HepG2 (cell line): ENCODE data around the gene ZNF148. TPM values are rescaled to one million over a fixed set of nuclear protein-coding genes. Genes with fewer than 3 reads are reported as not detected.

Experiments used
- ATAC-seq: fragments of 200-7000 bp; cut with Tn5 transposase; 3 replicates; pipeline ENCODE4 v1.9.1; 2020; ENCODE audit warnings: mild to moderate bottlenecking, moderate library complexity
- BruUV-seq: library from RNA; stranded (reverse); fragments of 400-500 nt; replicated peaks from 2 replicates; lab custom pipeline; 2021; lab: Mats Ljungman, UMichigan
- CTCF ChIA-PET: fragments of 300-600 bp; formaldehyde crosslinking; extraction: SDS; loops from one replicate; lab custom pipeline; 2021; ENCODE audit warnings: low total read pairs, inconsistent platforms, low intra/inter-chr PET ratio; lab: Yijun Ruan, JAX
- POLR2A ChIA-PET: fragments of 350-600 bp; sonication (Branson Sonifier 250); formaldehyde crosslinking; loops from one replicate; lab custom pipeline; 2020; ENCODE audit warnings: antibody characterized with exemption, inconsistent platforms; lab: Yijun Ruan, JAX
- DNase-seq: peaks from one replicate; pipeline ENCODE4 v3.0.0-alpha.2; 2015; ENCODE audit warnings: low spot score
- FAIRE-seq: peaks from 3 replicates; lab custom pipeline; 2011; peaks lifted over from hg19 to GRCh38; lab: Jason Lieb, UNC
- H2AFZ ChIP-seq: one replicate; pipeline ENCODE4 v1.6.1; 2011; ENCODE audit warnings: low read length, inconsistent platforms
- H3K27ac ChIP-seq: fragments of 300-600 bp; 3 replicates; pipeline ENCODE4 v1.8.0; 2011; ENCODE audit warnings: mixed run types, mild to moderate bottlenecking, mixed read lengths, low read length, inconsistent platforms; ENCODE audit not compliant: insufficient read depth; ENCODE audit errors: extremely low read length
- H3K27me3 ChIP-seq, 2 experiments: fragments of 200-600 bp in 1 of 2; 2 replicates in 1 of 2; 3 replicates in 1 of 2; pipeline versions ENCODE4 v1.6.0 to v1.8.0; 2011; ENCODE audit warnings: low read length in 2 of 2, mild to moderate bottlenecking in 2 of 2, moderate library complexity in 2 of 2, inconsistent platforms in 1 of 2; ENCODE audit not compliant: insufficient read depth in 2 of 2, control insufficient read depth in 1 of 2
- H3K36me3 ChIP-seq, 2 experiments: fragments of 200-600 bp in 1 of 2; replicated peaks in 1 of 2; 2 replicates in 1 of 2; 3 replicates in 1 of 2; pipeline versions ENCODE4 v1.5.1 to v1.8.0; 2011; ENCODE audit warnings: low read length in 2 of 2, inconsistent platforms in 1 of 2; ENCODE audit not compliant: insufficient read depth in 2 of 2, control insufficient read depth in 1 of 2
- H3K4me1 ChIP-seq: 2 replicates; pipeline ENCODE4 v1.5.1; 2012; ENCODE audit warnings: low read length, inconsistent platforms; ENCODE audit not compliant: insufficient read depth
- H3K4me2 ChIP-seq: 2 replicates; pipeline ENCODE4 v1.6.0; 2011; ENCODE audit warnings: low read depth, low read length, inconsistent platforms
- H3K4me3 ChIP-seq, 3 experiments: fragments of 200-600 bp in 1 of 3; sonication (generic), shearing (Covaris generic) in 1 of 3; replicated peaks in 1 of 3; 2 replicates each; pipeline ENCODE4 v1.5.1; 2011 to 2016; ENCODE audit warnings: low read length in 3 of 3, inconsistent platforms in 2 of 3, low read depth in 2 of 3, mild to moderate bottlenecking in 2 of 3, control low read depth in 1 of 3, mixed read lengths in 1 of 3; ENCODE audit not compliant: insufficient read depth in 1 of 3
- H3K79me2 ChIP-seq: one replicate; pipeline ENCODE4 v1.6.1; 2011; ENCODE audit warnings: low read length, inconsistent platforms; ENCODE audit not compliant: insufficient read depth
- H3K9ac ChIP-seq: 2 replicates; pipeline ENCODE4 v1.6.0; 2011; ENCODE audit warnings: mild to moderate bottlenecking, low read depth, low read length, inconsistent platforms; ENCODE audit not compliant: insufficient read depth
- H3K9me3 ChIP-seq: 2 replicates; pipeline ENCODE4 v1.5.1; 2012; ENCODE audit warnings: mild to moderate bottlenecking, low read length
- H4K20me1 ChIP-seq: 2 replicates; pipeline ENCODE4 v1.6.0; 2011; ENCODE audit warnings: inconsistent platforms, mild to moderate bottlenecking, low read length, moderate library complexity; ENCODE audit not compliant: insufficient read depth
- CBFB ChIP-seq: sonication (generic); formaldehyde crosslinking; IDR thresholded peaks from 2 replicates; pipeline ENCODE4 v1.4.0; 2020; ENCODE audit warnings: missing genetic modification reagents
- HMG20B ChIP-seq: conservative IDR thresholded peaks from 2 replicates; pipeline ENCODE4 v1.6.1; 2016; ENCODE audit warnings: missing genetic modification reagents, missing compliant biosample characterization
- KMT2A ChIP-seq: sonication (generic); formaldehyde crosslinking; IDR thresholded peaks from 2 replicates; pipeline ENCODE4 v1.4.0; 2020; ENCODE audit warnings: missing genetic modification reagents
- MATR3 ChIP-seq: sonication (generic); formaldehyde crosslinking; IDR thresholded peaks from 2 replicates; pipeline ENCODE4 v1.4.0; 2020; ENCODE audit warnings: missing genetic modification reagents
- MIER2 ChIP-seq: IDR thresholded peaks from 2 replicates; pipeline ENCODE4 v1.6.1; 2016; ENCODE audit warnings: missing biosample characterization, missing genetic modification reagents
- NCOA1 ChIP-seq: sonication (generic); formaldehyde crosslinking; IDR thresholded peaks from 2 replicates; pipeline ENCODE4 v1.9.0; 2021; ENCODE audit warnings: missing genetic modification reagents
- NCOA2 ChIP-seq: sonication (generic); formaldehyde crosslinking; IDR thresholded peaks from 2 replicates; pipeline ENCODE4 v1.8.0; 2022; ENCODE audit warnings: inconsistent platforms
- NCOR1 ChIP-seq: fragments of 200-600 bp; sonication (generic); IDR thresholded peaks from 2 replicates; pipeline ENCODE4 v1.7.0; 2017; ENCODE audit warnings: antibody characterized with exemption, low read length, borderline replicate concordance
- NFYC ChIP-seq: IDR thresholded peaks from 2 replicates; pipeline ENCODE4 v1.6.1; 2016; ENCODE audit warnings: missing genetic modification reagents, missing compliant biosample characterization
- PHF8 ChIP-seq: sonication (generic); formaldehyde crosslinking; IDR thresholded peaks from 2 replicates; pipeline ENCODE4 v1.5.0; 2020; ENCODE audit warnings: missing genetic modification reagents
- SRF ChIP-seq: IDR thresholded peaks from 2 replicates; pipeline ENCODE4 v1.6.1; 2011; ENCODE audit warnings: mild to moderate bottlenecking, low read depth, low read length, moderate library complexity
- ZNF329 ChIP-seq: sonication (generic); formaldehyde crosslinking; IDR thresholded peaks from 2 replicates; pipeline ENCODE4 v1.9.0; 2021; ENCODE audit warnings: low read depth, mild to moderate bottlenecking, missing genetic modification reagents
- ZNF337 ChIP-seq: sonication (generic); formaldehyde crosslinking; IDR thresholded peaks from 2 replicates; pipeline ENCODE4 v1.5.1; 2020; ENCODE audit warnings: missing genetic modification reagents, low read depth, mild to moderate bottlenecking, borderline replicate concordance
- ZNF430 ChIP-seq: sonication (generic); formaldehyde crosslinking; IDR thresholded peaks from 2 replicates; pipeline ENCODE4 v1.9.0; 2021; ENCODE audit warnings: mild to moderate bottlenecking, missing genetic modification reagents
- ZNF460 ChIP-seq: sonication (generic); formaldehyde crosslinking; IDR thresholded peaks from 2 replicates; pipeline ENCODE4 v1.5.1; 2020; ENCODE audit warnings: missing genetic modification reagents, mild to moderate bottlenecking, borderline replicate concordance
- ZNF550 ChIP-seq: sonication (generic); formaldehyde crosslinking; IDR thresholded peaks from 2 replicates; pipeline ENCODE4 v1.4.0; 2020; ENCODE audit warnings: mild to moderate bottlenecking, missing genetic modification reagents, borderline replicate concordance
- ZNF772 ChIP-seq: sonication (generic); formaldehyde crosslinking; IDR thresholded peaks from 2 replicates; pipeline ENCODE4 v1.5.0; 2020; ENCODE audit warnings: mild to moderate bottlenecking, missing genetic modification reagents
- WGBS: methylation state at CpG from one replicate; pipeline ENCODE4 v1.1.6; 2017; ENCODE audit warnings: low lambda C conversion rate; 5-methylcytosine and 5-hydroxymethylcytosine counted together
- in situ Hi-C: cut with HindIII; loops from 2 replicates; pipeline ENCODE4 v1.10.0; 2017; ENCODE audit warnings: low pct_unique_long_range_greater_than_20kb; ENCODE audit not compliant: extremely low pct_ligation_motif_present
- intact Hi-C: fragments of 100-400 bp; cut with micrococcal nuclease; formaldehyde crosslinking; loops from one replicate; pipeline ENCODE4 v1.10.0; 2022; ENCODE audit not compliant: unreplicated experiment
- polyA plus RNA-seq, 8 experiments: library from polyadenylated mRNA; depleted of rRNA in 3 of 8; stranded (reverse) in 7 of 8; unstranded in 1 of 8; fragments of >200 nt; fragmentation: Illumina TruSeq in 4 of 8; extraction: Trizol in 4 of 8; gene quantifications; 2 replicates each; pipeline versions ENCODE4 v1.2.1 to v1.2.3, GENCODE V29; 2011 to 2016; ENCODE audit warnings: low read depth in 4 of 8, missing spikeins in 1 of 8, mixed read lengths in 1 of 8; ENCODE audit not compliant: insufficient read depth in 1 of 8
- total RNA-seq, 5 experiments: library from RNA; depleted of rRNA; stranded (reverse); fragments of >200 nt; fragmentation: Illumina TruSeq; extraction: Trizol; gene quantifications; 2 replicates each; pipeline ENCODE4 v1.2.3, GENCODE V29; 2016; ENCODE audit warnings: low read depth in 1 of 5
- TF ChIP-seq, protein P1 (sequence below): sonication (generic); formaldehyde crosslinking; IDR thresholded peaks from 2 replicates; pipeline ENCODE4 v1.5.0; 2020; ENCODE audit warnings: mild to moderate bottlenecking, missing genetic modification reagents
- TF ChIP-seq, protein P2 (sequence below): sonication (generic); formaldehyde crosslinking; IDR thresholded peaks from 2 replicates; pipeline ENCODE4 v1.5.0; 2020; ENCODE audit warnings: mild to moderate bottlenecking, missing genetic modification reagents, borderline replicate concordance

Gene ZNF148
- total and polyA plus RNA-seq, 2 of the 13 experiments (the other 11 are each of a cell fraction or from before 2014, with no cell fraction given), result 10.6 to 36.1 TPM

DNA sequence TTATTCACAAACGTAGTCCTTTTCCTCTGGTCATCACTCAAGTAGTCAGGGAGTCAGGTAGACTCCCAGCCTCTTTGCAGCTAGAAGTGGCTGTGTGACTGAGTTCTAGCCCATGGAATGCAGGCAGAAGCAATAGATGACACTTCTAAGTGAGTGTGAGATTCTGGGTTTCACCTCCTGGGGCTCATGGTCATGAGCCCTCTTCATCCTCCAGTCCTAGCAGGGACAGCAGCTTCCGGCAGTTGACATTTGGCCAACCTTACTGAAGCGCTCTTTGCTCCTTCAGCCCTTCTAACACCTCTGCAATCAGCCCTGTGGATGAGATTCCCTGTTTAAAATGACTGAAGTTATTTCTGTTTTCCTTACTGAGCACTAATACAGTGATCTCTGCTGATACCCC lies 184.3 kb downstream of the ZNF148 start:
- Histone ChIP-seq H3K9ac (no peak overlapping the region), H3K27me3 (peaks cover 0 to 4% of the 10 kb centered on the region in 2 experiments; a peak in 3 of 5 replicates), H3K4me2 (no peak overlapping the region), H3K9me3 (no peaks in the 10 kb centered on the region), H2AFZ (no peak overlapping the region), H3K4me1 (peaks cover 11% of the 10 kb centered on the region; the same call in 1 of the 2 replicates), H3K79me2 (no peaks in the 10 kb centered on the region), H3K4me3 (no peak overlapping the region), H4K20me1 (no peaks in the 10 kb centered on the region), H3K36me3 (no peaks in the 10 kb centered on the region), H3K27ac (no peak overlapping the region)
- intact Hi-C loops (no loop called here), in situ Hi-C loops (no loop called here)
- POLR2A ChIA-PET, result no interaction called here
- ATAC-seq, result no peak
- FAIRE-seq, result no peak
- DNase-seq, result no peak
- no TSS peak for BruUV-seq
- CTCF ChIA-PET, result no interaction called here
- WGBS, result 22% methylated on average over 3 of the region's 3 CpGs
- TF ChIP-seq MATR3 (CRISPR knock-in tag) (no peak), ZNF550 (CRISPR knock-in tag) (no peak), ZNF460 (no peak), NCOA1 (no peak), KMT2A (no peak), ZNF430 (CRISPR knock-in tag) (no peak), NCOR1 (no peak), PHF8 (no peak), ZNF329 (no peak), NFYC (CRISPR knock-in tag) (no peak), ZNF772 (CRISPR knock-in tag) (no peak), NCOA2 (no peak), CBFB (CRISPR knock-in tag) (no peak), MIER2 (CRISPR knock-in tag) (no peak), SRF (no peak), HMG20B (CRISPR knock-in tag) (no peak), ZNF337 (CRISPR knock-in tag) (no peak)
- TF ChIP-seq, protein P1, sequence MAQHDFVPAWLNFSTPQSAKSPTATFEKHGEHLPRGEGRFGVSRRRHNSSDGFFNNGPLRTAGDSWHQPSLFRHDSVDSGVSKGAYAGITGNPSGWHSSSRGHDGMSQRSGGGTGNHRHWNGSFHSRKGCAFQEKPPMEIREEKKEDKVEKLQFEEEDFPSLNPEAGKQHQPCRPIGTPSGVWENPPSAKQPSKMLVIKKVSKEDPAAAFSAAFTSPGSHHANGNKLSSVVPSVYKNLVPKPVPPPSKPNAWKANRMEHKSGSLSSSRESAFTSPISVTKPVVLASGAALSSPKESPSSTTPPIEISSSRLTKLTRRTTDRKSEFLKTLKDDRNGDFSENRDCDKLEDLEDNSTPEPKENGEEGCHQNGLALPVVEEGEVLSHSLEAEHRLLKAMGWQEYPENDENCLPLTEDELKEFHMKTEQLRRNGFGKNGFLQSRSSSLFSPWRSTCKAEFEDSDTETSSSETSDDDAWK, result no peak
- TF ChIP-seq, protein P2, sequence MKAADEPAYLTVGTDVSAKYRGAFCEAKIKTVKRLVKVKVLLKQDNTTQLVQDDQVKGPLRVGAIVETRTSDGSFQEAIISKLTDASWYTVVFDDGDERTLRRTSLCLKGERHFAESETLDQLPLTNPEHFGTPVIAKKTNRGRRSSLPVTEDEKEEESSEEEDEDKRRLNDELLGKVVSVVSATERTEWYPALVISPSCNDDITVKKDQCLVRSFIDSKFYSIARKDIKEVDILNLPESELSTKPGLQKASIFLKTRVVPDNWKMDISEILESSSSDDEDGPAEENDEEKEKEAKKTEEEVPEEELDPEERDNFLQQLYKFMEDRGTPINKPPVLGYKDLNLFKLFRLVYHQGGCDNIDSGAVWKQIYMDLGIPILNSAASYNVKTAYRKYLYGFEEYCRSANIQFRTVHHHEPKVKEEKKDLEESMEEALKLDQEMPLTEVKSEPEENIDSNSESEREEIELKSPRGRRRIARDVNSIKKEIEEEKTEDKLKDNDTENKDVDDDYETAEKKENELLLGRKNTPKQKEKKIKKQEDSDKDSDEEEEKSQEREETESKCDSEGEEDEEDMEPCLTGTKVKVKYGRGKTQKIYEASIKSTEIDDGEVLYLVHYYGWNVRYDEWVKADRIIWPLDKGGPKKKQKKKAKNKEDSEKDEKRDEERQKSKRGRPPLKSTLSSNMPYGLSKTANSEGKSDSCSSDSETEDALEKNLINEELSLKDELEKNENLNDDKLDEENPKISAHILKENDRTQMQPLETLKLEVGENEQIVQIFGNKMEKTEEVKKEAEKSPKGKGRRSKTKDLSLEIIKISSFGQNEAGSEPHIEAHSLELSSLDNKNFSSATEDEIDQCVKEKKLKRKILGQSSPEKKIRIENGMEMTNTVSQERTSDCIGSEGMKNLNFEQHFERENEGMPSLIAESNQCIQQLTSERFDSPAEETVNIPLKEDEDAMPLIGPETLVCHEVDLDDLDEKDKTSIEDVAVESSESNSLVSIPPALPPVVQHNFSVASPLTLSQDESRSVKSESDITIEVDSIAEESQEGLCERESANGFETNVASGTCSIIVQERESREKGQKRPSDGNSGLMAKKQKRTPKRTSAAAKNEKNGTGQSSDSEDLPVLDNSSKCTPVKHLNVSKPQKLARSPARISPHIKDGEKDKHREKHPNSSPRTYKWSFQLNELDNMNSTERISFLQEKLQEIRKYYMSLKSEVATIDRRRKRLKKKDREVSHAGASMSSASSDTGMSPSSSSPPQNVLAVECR (CRISPR knock-in tag), result no peak
